ENCODE results near the gene TRAF3IP1.

Gene TRAF3IP1

DNA sequence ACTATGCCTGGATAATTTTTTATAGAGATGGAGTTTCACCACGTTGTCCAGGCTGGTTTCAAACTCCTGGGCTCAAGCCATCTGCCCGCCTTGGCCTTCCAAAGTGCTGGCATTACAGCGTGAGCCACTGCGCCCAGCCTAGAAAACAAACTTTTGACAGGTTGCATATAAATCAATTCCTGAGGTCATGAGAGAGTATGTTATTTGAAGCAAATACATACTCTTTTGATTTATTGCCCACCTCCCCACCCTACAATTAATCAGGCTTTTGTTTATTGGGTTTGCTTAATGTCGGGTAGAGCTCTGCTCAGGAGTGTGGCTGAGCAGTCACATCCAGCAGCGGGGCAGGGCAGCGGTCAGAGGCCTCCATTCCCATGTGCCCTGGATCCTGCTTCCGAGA is 68.5 kb downstream of the TRAF3IP1 start:
- Histone ChIP-seq H2BK15ac (ENCODE audit: low read length) (no peak overlapping the region), H3K14ac (ENCODE audit: low read length) (no peak overlapping the region), H3K4me3 (ENCODE audit: low read length in 2 of 2) (no peak overlapping the region), H3K4me2 (ENCODE audit: insufficient read depth, low read length, poor library complexity, severe bottlenecking) (no peak overlapping the region), H3K23ac (ENCODE audit: low read depth, low read length, poor library complexity) (no peak overlapping the region), H2BK120ac (ENCODE audit: low read depth, low read length) (no peak overlapping the region), H4K8ac (ENCODE audit: low read depth, low read length) (no peak overlapping the region), H3K18ac (ENCODE audit: low read length) (no peak overlapping the region), H2AFZ (ENCODE audit: low read length) (no peak overlapping the region), H3K9ac (ENCODE audit: low read depth, low read length, poor library complexity) (no peak overlapping the region), H3K4me1 (ENCODE audit: control insufficient read depth in 2 of 2, insufficient read depth in 1 of 2, low read depth in 1 of 2, low read length in 2 of 2) (no peaks in the 10 kb centered on the region), H2BK12ac (ENCODE audit: low read length) (no peak overlapping the region), H3K36me3 (replicated peaks in 1 of 2; ENCODE audit: control insufficient read depth in 2 of 2, insufficient read depth in 2 of 2, low read length in 2 of 2) (no peaks in the 10 kb centered on the region), H3K27ac (replicated peaks; ENCODE audit: low read length) (no peak overlapping the region), H3K27me3 (ENCODE audit: control insufficient read depth in 3 of 3, insufficient read depth in 3 of 3, low read depth in 1 of 3, low read length in 3 of 3) (no peaks in the 10 kb centered on the region), H2AK5ac (ENCODE audit: low read depth, low read length) (no peak overlapping the region), H3K9me3 (replicated peaks in 1 of 2; ENCODE audit: control insufficient read depth in 2 of 2, insufficient read depth in 1 of 2, low read depth in 1 of 2, low read length in 2 of 2) (no peaks in the 10 kb centered on the region), H3K79me1 (ENCODE audit: low read depth, low read length) (no peaks in the 10 kb centered on the region), H4K91ac (ENCODE audit: low read depth, low read length, poor library complexity) (no peak overlapping the region), H3K4ac (ENCODE audit: low read length) (no peak overlapping the region), H2BK5ac (ENCODE audit: low read length) (no peak overlapping the region)
- no CpG with 5 or more reads among the region's 8 CpGs for WGBS, 2 donors (ENCODE audit: extremely low coverage in 2 of 2, insufficient read length in 2 of 2, insufficient replicate concordance in 1 of 2)
- DNase-seq (ENCODE audit: low spot score), result no peak

- H3K4ac ChIP-seq (ENCODE audit: low read length), result no peak overlapping the region
- no peak overlapping the region for H3K27ac ChIP-seq (replicated peaks; ENCODE audit: low read length)
- 100% methylated on average over 1 of the region's 10 CpGs; no CpG with 5 or more reads in 1 of the 2 donors for WGBS, 2 donors (ENCODE audit: extremely low coverage in 2 of 2, insufficient read length in 2 of 2, insufficient replicate concordance in 1 of 2)
- no peak overlapping the region for H2BK5ac ChIP-seq (ENCODE audit: low read length)
- no peaks in the 10 kb centered on the region for H3K36me3 ChIP-seq (replicated peaks in 1 of 2; ENCODE audit: control insufficient read depth in 2 of 2, insufficient read depth in 2 of 2, low read length in 2 of 2)
- no peak overlapping the region for H3K4me3 ChIP-seq (ENCODE audit: low read length in 2 of 2)
- H3K27me3 ChIP-seq (ENCODE audit: control insufficient read depth in 3 of 3, insufficient read depth in 3 of 3, low read depth in 1 of 3, low read length in 3 of 3), result no peaks in the 10 kb centered on the region
- H2AFZ ChIP-seq (ENCODE audit: low read length), result no peak overlapping the region
- H3K14ac ChIP-seq (ENCODE audit: low read length), result no peak overlapping the region
- no peak overlapping the region for H3K9ac ChIP-seq (ENCODE audit: low read depth, low read length, poor library complexity)
- H3K4me2 ChIP-seq (ENCODE audit: insufficient read depth, low read length, poor library complexity, severe bottlenecking), result no peak overlapping the region
- H3K18ac ChIP-seq (ENCODE audit: low read length), result no peak overlapping the region
- H3K79me1 ChIP-seq (ENCODE audit: low read depth, low read length), result no peaks in the 10 kb centered on the region
- no peak overlapping the region for H2BK15ac ChIP-seq (ENCODE audit: low read length)
- no peak overlapping the region for H2BK120ac ChIP-seq (ENCODE audit: low read depth, low read length)
- no peak overlapping the region for H2BK12ac ChIP-seq (ENCODE audit: low read length)
- H4K91ac ChIP-seq (ENCODE audit: low read depth, low read length, poor library complexity), result no peak overlapping the region
- no peaks in the 10 kb centered on the region for H3K9me3 ChIP-seq (replicated peaks in 1 of 2; ENCODE audit: control insufficient read depth in 2 of 2, insufficient read depth in 1 of 2, low read depth in 1 of 2, low read length in 2 of 2)
- no peak overlapping the region for H3K23ac ChIP-seq (ENCODE audit: low read depth, low read length, poor library complexity)
- H4K8ac ChIP-seq (ENCODE audit: low read depth, low read length), result no peak overlapping the region
- no peak overlapping the region for H2AK5ac ChIP-seq (ENCODE audit: low read depth, low read length)
- no peak for DNase-seq (ENCODE audit: low spot score)
- H3K4me1 ChIP-seq (ENCODE audit: control insufficient read depth in 2 of 2, insufficient read depth in 1 of 2, low read depth in 1 of 2, low read length in 2 of 2), result no peaks in the 10 kb centered on the region
These were observed 69.8 kb downstream of the TRAF3IP1 start for GRCh38 chr2:238389988-238390589.

GRCh38 chr2:238391042-238391689 is 70.8 kb downstream of the TRAF3IP1 start:
- WGBS, 2 donors (ENCODE audit: extremely low coverage in 2 of 2, insufficient read length in 2 of 2, insufficient replicate concordance in 1 of 2), result no CpG with 5 or more reads among the region's 6 CpGs
- Histone ChIP-seq H2AK5ac (ENCODE audit: low read depth, low read length) (no peak overlapping the region), H3K4me1 (ENCODE audit: control insufficient read depth in 2 of 2, insufficient read depth in 1 of 2, low read depth in 1 of 2, low read length in 2 of 2) (no peaks in the 10 kb centered on the region)

GRCh38 chr2:238396663-238397062 is 76.3 kb downstream of the TRAF3IP1 start:
- Histone ChIP-seq H3K9me3 (replicated peaks in 1 of 2; ENCODE audit: control insufficient read depth in 2 of 2, insufficient read depth in 1 of 2, low read depth in 1 of 2, low read length in 2 of 2) (no peaks in the 10 kb centered on the region), H3K4ac (ENCODE audit: low read length) (no peak overlapping the region), H3K23ac (ENCODE audit: low read depth, low read length, poor library complexity) (no peak overlapping the region), H3K27me3 (ENCODE audit: control insufficient read depth in 3 of 3, insufficient read depth in 3 of 3, low read depth in 1 of 3, low read length in 3 of 3) (no peaks in the 10 kb centered on the region), H3K9ac (ENCODE audit: low read depth, low read length, poor library complexity) (peak overlapping the region; percentile 84), H3K14ac (ENCODE audit: low read length) (peak overlapping the region; percentile 89), H3K27ac (replicated peaks; ENCODE audit: low read length) (no peak overlapping the region), H2AFZ (ENCODE audit: low read length) (peak overlapping the region; percentile 77), H2BK12ac (ENCODE audit: low read length) (no peak overlapping the region), H2BK15ac (ENCODE audit: low read length) (no peak overlapping the region), H4K8ac (ENCODE audit: low read depth, low read length) (no peak overlapping the region), H3K4me2 (ENCODE audit: insufficient read depth, low read length, poor library complexity, severe bottlenecking) (no peak overlapping the region), H3K79me1 (ENCODE audit: low read depth, low read length) (no peaks in the 10 kb centered on the region), H2BK5ac (ENCODE audit: low read length) (no peak overlapping the region), H3K18ac (ENCODE audit: low read length) (peak overlapping the region; percentile 89), H2AK5ac (ENCODE audit: low read depth, low read length) (no peak overlapping the region), H3K4me1 (ENCODE audit: control insufficient read depth in 2 of 2, insufficient read depth in 1 of 2, low read depth in 1 of 2, low read length in 2 of 2) (peaks cover 8 to 15% of the 10 kb centered on the region in 2 donors), H4K91ac (ENCODE audit: low read depth, low read length, poor library complexity) (peak overlapping the region; percentile 72), H3K36me3 (replicated peaks in 1 of 2; ENCODE audit: control insufficient read depth in 2 of 2, insufficient read depth in 2 of 2, low read length in 2 of 2) (peaks cover 3 to 12% of the 10 kb centered on the region in 2 donors), H3K4me3 (ENCODE audit: low read length in 2 of 2) (no peak overlapping the region), H2BK120ac (ENCODE audit: low read depth, low read length) (no peak overlapping the region)
- no CpG with 5 or more reads among the region's 7 CpGs for WGBS, 2 donors (ENCODE audit: extremely low coverage in 2 of 2, insufficient read length in 2 of 2, insufficient replicate concordance in 1 of 2)
- DNase-seq (ENCODE audit: low spot score), result no peak

More at GRCh38 chr2:238391042-238391689, 70.8 kb downstream of the TRAF3IP1 start:
- Histone ChIP-seq H4K8ac (ENCODE audit: low read depth, low read length) (no peak overlapping the region), H2BK5ac (ENCODE audit: low read length) (no peak overlapping the region), H2BK120ac (ENCODE audit: low read depth, low read length) (no peak overlapping the region), H3K14ac (ENCODE audit: low read length) (no peak overlapping the region), H3K9me3 (replicated peaks in 1 of 2; ENCODE audit: control insufficient read depth in 2 of 2, insufficient read depth in 1 of 2, low read depth in 1 of 2, low read length in 2 of 2) (no peaks in the 10 kb centered on the region), H3K79me1 (ENCODE audit: low read depth, low read length) (no peaks in the 10 kb centered on the region), H3K4me2 (ENCODE audit: insufficient read depth, low read length, poor library complexity, severe bottlenecking) (no peak overlapping the region), H2AFZ (ENCODE audit: low read length) (no peak overlapping the region), H4K91ac (ENCODE audit: low read depth, low read length, poor library complexity) (no peak overlapping the region), H3K4me3 (ENCODE audit: low read length in 2 of 2) (no peak overlapping the region), H2BK15ac (ENCODE audit: low read length) (no peak overlapping the region), H3K23ac (ENCODE audit: low read depth, low read length, poor library complexity) (no peak overlapping the region), H3K36me3 (replicated peaks in 1 of 2; ENCODE audit: control insufficient read depth in 2 of 2, insufficient read depth in 2 of 2, low read length in 2 of 2) (no peaks in the 10 kb centered on the region), H2BK12ac (ENCODE audit: low read length) (no peak overlapping the region), H3K4ac (ENCODE audit: low read length) (no peak overlapping the region), H3K18ac (ENCODE audit: low read length) (no peak overlapping the region), H3K27me3 (ENCODE audit: control insufficient read depth in 3 of 3, insufficient read depth in 3 of 3, low read depth in 1 of 3, low read length in 3 of 3) (no peaks in the 10 kb centered on the region), H3K27ac (replicated peaks; ENCODE audit: low read length) (no peak overlapping the region), H3K9ac (ENCODE audit: low read depth, low read length, poor library complexity) (no peak overlapping the region)
- no peak for DNase-seq (ENCODE audit: low spot score)

All from neuronal stem cell (in vitro differentiated cells).